BJ (cell line): ENCODE results near the gene PDZRN4. TPM values are rescaled to one million over a fixed set of nuclear protein-coding genes. Genes with fewer than 3 reads are reported as not detected.

Experiments
- CTCF ChIA-PET: fragments of 350-600 bp; formaldehyde crosslinking; extraction: SDS; loops from one replicate; lab custom pipeline; 2021; ENCODE audit warnings: antibody characterized with exemption, inconsistent platforms; lab: Yijun Ruan, JAX
- POLR2A ChIA-PET: fragments of 300-600 bp; sonication (Branson Sonifier 250); formaldehyde crosslinking; extraction: SDS; loops from one replicate; lab custom pipeline; 2021; ENCODE audit warnings: antibody characterized with exemption; lab: Charles Lee
- DNase-seq: peaks from one replicate; pipeline ENCODE4 v3.0.0-alpha.2; 2011; ENCODE audit warnings: low read depth
- H3K27me3 ChIP-seq: 2 replicates; pipeline ENCODE4 v1.6.0; 2011; ENCODE audit warnings: low read length; ENCODE audit not compliant: control insufficient read depth, insufficient read depth
- H3K36me3 ChIP-seq: 2 replicates; pipeline ENCODE4 v1.5.1; 2011; ENCODE audit warnings: low read length; ENCODE audit not compliant: control insufficient read depth, insufficient read depth
- H3K4me3 ChIP-seq: 2 replicates; pipeline ENCODE4 v1.5.1; 2011; ENCODE audit warnings: low read depth, mild to moderate bottlenecking, control low read depth, low read length
- CTCF ChIP-seq: IDR thresholded peaks from 2 replicates; pipeline ENCODE4 v1.5.1; 2011; ENCODE audit warnings: low read depth, mild to moderate bottlenecking, control low read depth, inconsistent platforms, low read length, moderate library complexity; ENCODE audit not compliant: insufficient read depth
- polyA plus RNA-seq: library from polyadenylated mRNA; depleted of rRNA; stranded (reverse); fragments of >200 nt; gene quantifications from 2 replicates; pipeline ENCODE4 v1.2.3, GENCODE V29; 2011

PDZRN4 gene
- polyA plus RNA-seq, 1 experiment, result not detected

- Histone ChIP-seq H3K27me3 (no peaks in the 10 kb centered on the region), H3K4me3 (no peak overlapping the region), H3K36me3 (no peaks in the 10 kb centered on the region)
- no peak for DNase-seq
- CTCF ChIA-PET, result no interaction called here
- TF ChIP-seq CTCF, result no peak
- POLR2A ChIA-PET, result no interaction called here
Measured at GRCh38 chr12:41466300-41466699, 278.2 kb downstream of the PDZRN4 start.

GRCh38 chr12:41466802-41467201 is 278.7 kb downstream of the PDZRN4 start:
- Histone ChIP-seq H3K4me3 (no peak overlapping the region), H3K27me3 (no peaks in the 10 kb centered on the region), H3K36me3 (no peaks in the 10 kb centered on the region)
- DNase-seq, result no peak
- no peak for TF ChIP-seq CTCF
- ChIA-PET POLR2A (no interaction called here), CTCF (no interaction called here)

- CTCF ChIA-PET, result no interaction called here
- no peak for DNase-seq
Measured at GRCh38 chr12:41467591-41468325, 279.6 kb downstream of the PDZRN4 start.

GRCh38 chr12:41468341-41468740 is 280.2 kb downstream of the PDZRN4 start:
- H3K27me3 ChIP-seq, result no peaks in the 10 kb centered on the region
- POLR2A ChIA-PET, result no interaction called here
- CTCF ChIA-PET, result no interaction called here
- TF ChIP-seq CTCF, result no peak
- no peak for DNase-seq
- H3K36me3 ChIP-seq, result no peaks in the 10 kb centered on the region
- no peak overlapping the region for H3K4me3 ChIP-seq

More at GRCh38 chr12:41467591-41468325, 279.6 kb downstream of the PDZRN4 start:
- no peak overlapping the region for H3K4me3 ChIP-seq
- TF ChIP-seq CTCF, result no peak
- H3K27me3 ChIP-seq, result no peaks in the 10 kb centered on the region
- POLR2A ChIA-PET, result no interaction called here
- H3K36me3 ChIP-seq, result no peaks in the 10 kb centered on the region

- CTCF ChIA-PET, result no interaction called here
Measured at GRCh38 chr12:41468756-41469155, 280.6 kb downstream of the PDZRN4 start.

More at GRCh38 chr12:41468756-41469155, 280.6 kb downstream of the PDZRN4 start:
- DNase-seq, result no peak
- no peak overlapping the region for H3K4me3 ChIP-seq
- POLR2A ChIA-PET, result no interaction called here
- no peak for TF ChIP-seq CTCF
- H3K36me3 ChIP-seq, result no peaks in the 10 kb centered on the region
- no peaks in the 10 kb centered on the region for H3K27me3 ChIP-seq
